Measurements from ENCODE around the gene SERINC5. TPM values are rescaled to one million over a fixed set of nuclear protein-coding genes. Genes with fewer than 3 reads are reported as not detected.
"Not testable (repeated sequence)": the region's sequence is repeated elsewhere in the genome, so short reads cannot be mapped to it uniquely, and the experiment has no call there.

Gene SERINC5
- total RNA-seq, 1 donor from 2014 or later: 8.3 TPM

DNA sequence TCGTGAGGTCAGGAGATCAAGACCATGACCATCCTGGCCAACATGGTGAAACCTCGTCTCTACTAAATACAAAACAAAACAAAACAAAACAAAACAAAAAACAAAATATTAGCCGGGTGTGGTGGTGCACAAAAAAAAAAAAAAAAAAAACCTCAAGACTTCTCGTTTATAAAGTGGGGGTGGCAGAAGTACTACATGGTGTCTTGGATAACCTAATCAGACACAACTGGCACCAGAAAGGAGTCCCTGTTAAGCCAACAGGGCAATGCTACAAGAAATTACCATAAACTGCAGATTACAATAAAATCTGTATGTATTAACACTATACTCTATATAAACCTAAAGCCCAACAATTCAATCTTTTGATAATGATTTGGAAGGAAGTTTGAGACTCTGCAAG, 50.0 kb downstream of the SERINC5 start:
- Mint-ChIP-seq H3K4me3 (no peak overlapping the region), H3K9me3 (no peaks in the 10 kb centered on the region), H3K27me3 (ENCODE audit: low read depth) (no peaks in the 10 kb centered on the region), H3K27ac (ENCODE audit: unreplicated experiment) (no peak overlapping the region), H3K4me1 (peaks cover 31% of the 10 kb centered on the region), H3K36me3 (ENCODE audit: low read depth) (no peaks in the 10 kb centered on the region)
- no peak for DNase-seq (ENCODE audit: low read depth, low spot score)
- TF ChIP-seq, protein P1, sequence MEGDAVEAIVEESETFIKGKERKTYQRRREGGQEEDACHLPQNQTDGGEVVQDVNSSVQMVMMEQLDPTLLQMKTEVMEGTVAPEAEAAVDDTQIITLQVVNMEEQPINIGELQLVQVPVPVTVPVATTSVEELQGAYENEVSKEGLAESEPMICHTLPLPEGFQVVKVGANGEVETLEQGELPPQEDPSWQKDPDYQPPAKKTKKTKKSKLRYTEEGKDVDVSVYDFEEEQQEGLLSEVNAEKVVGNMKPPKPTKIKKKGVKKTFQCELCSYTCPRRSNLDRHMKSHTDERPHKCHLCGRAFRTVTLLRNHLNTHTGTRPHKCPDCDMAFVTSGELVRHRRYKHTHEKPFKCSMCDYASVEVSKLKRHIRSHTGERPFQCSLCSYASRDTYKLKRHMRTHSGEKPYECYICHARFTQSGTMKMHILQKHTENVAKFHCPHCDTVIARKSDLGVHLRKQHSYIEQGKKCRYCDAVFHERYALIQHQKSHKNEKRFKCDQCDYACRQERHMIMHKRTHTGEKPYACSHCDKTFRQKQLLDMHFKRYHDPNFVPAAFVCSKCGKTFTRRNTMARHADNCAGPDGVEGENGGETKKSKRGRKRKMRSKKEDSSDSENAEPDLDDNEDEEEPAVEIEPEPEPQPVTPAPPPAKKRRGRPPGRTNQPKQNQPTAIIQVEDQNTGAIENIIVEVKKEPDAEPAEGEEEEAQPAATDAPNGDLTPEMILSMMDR (conservative IDR thresholded peaks at IDR 0.05): no peak

DNA sequence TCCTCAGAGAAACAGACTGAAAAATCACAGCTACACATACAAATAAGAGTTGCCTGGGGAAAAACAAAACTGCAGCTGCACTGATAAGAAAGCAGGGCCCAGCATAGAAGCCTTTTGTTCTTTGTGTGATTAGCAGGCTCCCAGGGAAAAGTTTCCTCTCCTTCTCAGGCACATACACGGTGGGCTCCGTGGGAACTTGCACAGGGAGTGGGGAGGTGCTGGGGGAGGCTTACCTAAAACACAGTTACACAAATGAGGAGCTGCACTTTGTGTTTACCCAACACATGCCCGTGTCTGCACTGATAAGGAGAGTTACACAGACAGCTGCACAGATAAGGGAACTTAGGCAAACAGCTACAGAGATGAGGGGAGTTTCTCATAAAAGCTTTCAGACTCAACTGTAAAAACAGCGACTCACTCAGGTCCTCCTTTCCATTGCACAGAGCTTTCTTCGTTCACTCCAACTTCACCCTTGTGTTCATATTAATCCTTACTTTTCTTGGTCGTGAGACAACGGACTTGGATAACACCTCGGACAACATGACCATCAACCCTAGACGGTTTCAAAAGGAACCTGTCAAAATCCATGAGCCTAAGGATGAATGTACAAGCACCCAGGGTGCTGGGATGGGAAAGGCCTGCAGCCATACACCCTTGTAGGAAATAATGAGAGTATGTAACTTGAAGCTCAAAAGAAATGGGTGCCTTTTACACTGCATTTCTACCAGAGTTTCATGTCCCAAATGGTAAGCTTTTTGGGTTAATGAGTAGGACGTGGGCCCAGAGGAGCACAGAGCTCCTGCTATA, 50.8 kb downstream of the SERINC5 start:
- H3K27me3 Mint-ChIP-seq (ENCODE audit: low read depth): no peaks in the 10 kb centered on the region
- no peaks in the 10 kb centered on the region for H3K9me3 Mint-ChIP-seq
- no peak for DNase-seq (ENCODE audit: low read depth, low spot score)
- no peaks in the 10 kb centered on the region for H3K36me3 Mint-ChIP-seq (ENCODE audit: low read depth)
- H3K4me1 Mint-ChIP-seq: peaks cover 31% of the 10 kb centered on the region
- H3K4me3 Mint-ChIP-seq: no peak overlapping the region
- peak overlapping the region; percentile 83 for H3K27ac Mint-ChIP-seq (ENCODE audit: unreplicated experiment)
- TF ChIP-seq, protein P1 (conservative IDR thresholded peaks at IDR 0.05): no peak

DNA sequence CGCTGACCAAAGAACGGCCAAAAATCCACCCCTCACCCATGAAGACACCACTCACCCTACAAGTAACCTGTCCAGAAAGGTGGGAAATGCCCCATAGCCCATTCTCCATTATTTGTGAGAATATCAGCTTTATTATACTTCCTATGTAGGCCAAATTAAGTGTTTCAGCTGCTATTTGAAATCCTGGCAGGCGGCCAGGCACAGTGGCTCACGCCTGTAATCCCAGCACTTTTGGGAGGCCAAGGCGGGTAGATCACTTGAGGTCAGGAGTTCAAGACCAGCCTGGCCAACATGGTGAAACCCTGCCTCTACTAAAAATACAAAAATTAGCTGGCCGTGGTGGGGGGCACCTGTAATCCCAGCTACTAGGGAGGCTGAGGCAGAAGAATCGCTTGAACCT, 54.1 kb downstream of the SERINC5 start:
- DNase-seq (ENCODE audit: low read depth, low spot score); H3K9me3 Mint-ChIP-seq; H3K27ac Mint-ChIP-seq (ENCODE audit: unreplicated experiment); H3K36me3 Mint-ChIP-seq (ENCODE audit: low read depth); H3K27me3 Mint-ChIP-seq (ENCODE audit: low read depth); H3K4me3 Mint-ChIP-seq: not testable (repeated sequence)
- H3K4me1 Mint-ChIP-seq: peaks cover 38% of the 10 kb centered on the region

DNA sequence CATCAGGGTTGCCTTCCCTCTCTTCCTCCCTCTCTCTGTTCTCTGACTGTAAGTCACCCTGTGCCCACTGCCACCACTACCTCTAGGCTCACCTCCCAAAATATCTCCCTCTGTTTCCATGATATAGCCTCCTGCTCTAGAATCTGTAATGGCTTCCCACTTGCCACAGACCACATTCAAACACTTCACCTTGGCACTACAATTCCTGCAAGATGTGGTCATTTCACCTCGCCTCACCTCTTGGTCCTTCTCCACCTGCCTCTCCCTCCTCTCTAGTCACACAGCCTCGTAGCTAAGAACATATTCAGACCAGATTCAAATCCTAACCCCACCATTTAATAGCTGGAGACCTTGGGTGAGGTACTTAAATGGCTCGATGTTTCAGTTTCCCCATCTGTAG, 56.9 kb downstream of the SERINC5 start:
- H3K27ac Mint-ChIP-seq (ENCODE audit: unreplicated experiment): no peak overlapping the region
- H3K27me3 Mint-ChIP-seq (ENCODE audit: low read depth): no peaks in the 10 kb centered on the region
- DNase-seq (ENCODE audit: low read depth, low spot score): no peak
- TF ChIP-seq, protein P1 (conservative IDR thresholded peaks at IDR 0.05): no peak
- peaks cover 27% of the 10 kb centered on the region for H3K4me1 Mint-ChIP-seq
- no peak overlapping the region for H3K4me3 Mint-ChIP-seq
- no peaks in the 10 kb centered on the region for H3K36me3 Mint-ChIP-seq (ENCODE audit: low read depth)
- no peaks in the 10 kb centered on the region for H3K9me3 Mint-ChIP-seq

DNA sequence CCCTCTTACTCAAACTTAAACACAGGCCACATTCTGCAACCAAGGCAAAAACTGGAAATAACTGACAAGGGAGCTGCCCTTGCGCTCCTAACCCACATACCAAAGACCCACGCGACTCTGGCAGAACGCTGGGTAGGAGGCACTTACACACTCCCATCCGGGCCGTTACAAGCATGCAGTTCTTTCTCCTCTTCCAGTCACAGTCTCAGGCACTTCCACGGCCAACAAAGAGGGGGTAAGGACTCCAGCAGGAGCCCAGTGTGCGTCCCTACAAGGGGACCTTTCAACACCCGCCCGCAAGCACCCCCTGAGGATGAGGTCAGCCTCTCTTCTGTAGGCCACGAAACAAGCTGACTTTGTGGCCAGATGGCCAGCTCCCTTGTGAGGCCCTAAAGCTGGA, 57.4 kb downstream of the SERINC5 start:
- TF ChIP-seq, protein P1 (conservative IDR thresholded peaks at IDR 0.05): no peak
- H3K36me3 Mint-ChIP-seq (ENCODE audit: low read depth): no peaks in the 10 kb centered on the region
- H3K4me1 Mint-ChIP-seq: peaks cover 31% of the 10 kb centered on the region
- no peak overlapping the region for H3K4me3 Mint-ChIP-seq
- no peaks in the 10 kb centered on the region for H3K9me3 Mint-ChIP-seq
- DNase-seq (ENCODE audit: low read depth, low spot score): no peak
- peak overlapping the region; percentile 44 for H3K27ac Mint-ChIP-seq (ENCODE audit: unreplicated experiment)
- H3K27me3 Mint-ChIP-seq (ENCODE audit: low read depth): peaks cover 3% of the 10 kb centered on the region

DNA sequence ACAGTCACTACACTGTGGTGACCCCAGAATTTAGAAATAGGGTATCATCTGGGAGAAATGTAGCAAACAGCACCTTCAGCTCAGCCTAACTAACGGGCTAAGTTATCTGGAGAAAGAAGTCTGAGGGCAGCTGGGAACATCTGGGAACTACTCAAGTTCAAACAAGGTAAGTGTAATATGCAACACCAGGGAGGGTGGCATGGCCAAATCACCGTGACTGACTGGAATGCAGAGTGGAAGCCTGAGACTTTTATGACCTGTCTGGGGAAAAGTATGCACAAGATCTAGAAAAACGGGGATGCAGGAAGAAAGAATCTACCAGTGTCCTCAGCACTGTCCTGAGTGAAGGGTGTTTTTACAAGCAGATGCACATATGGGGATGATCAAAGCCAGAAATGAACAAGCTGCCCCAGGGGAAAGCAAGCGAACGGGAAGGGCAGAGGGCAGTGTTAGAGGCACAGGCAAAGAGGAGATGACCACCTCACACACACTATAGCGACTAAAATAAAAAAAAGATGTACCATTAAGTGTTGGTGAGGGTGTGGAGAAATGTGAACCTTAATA, 59.9 kb downstream of the SERINC5 start:
- Mint-ChIP-seq H3K27ac (ENCODE audit: unreplicated experiment) (no peak overlapping the region), H3K36me3 (ENCODE audit: low read depth) (no peaks in the 10 kb centered on the region)

More for the DNA sequence above, 59.9 kb downstream of the SERINC5 start:
- Mint-ChIP-seq H3K4me3 (no peak overlapping the region), H3K27me3 (ENCODE audit: low read depth) (peaks cover 6% of the 10 kb centered on the region), H3K9me3 (no peaks in the 10 kb centered on the region), H3K4me1 (peaks cover 54% of the 10 kb centered on the region)
- no peak for DNase-seq (ENCODE audit: low read depth, low spot score)
- TF ChIP-seq, protein P1 (conservative IDR thresholded peaks at IDR 0.05): no peak
